NCI-H2029 treated with DMSO at 0.1 percent for 48 hours (cell line): Measurements from ENCODE around the gene GRM7.

Experiments
- DNase-seq: peaks from one replicate; lab custom pipeline; 2025; lab: John Stamatoyannopoulos, UW

Gene GRM7

GRCh38 chr3:7657214-7658112 lies 796.5 kb downstream of the GRM7 start:
- no peak for DNase-seq

- no peak for DNase-seq
Measured at GRCh38 chr3:7658294-7658693, 797.4 kb downstream of the GRM7 start.

GRCh38 chr3:7659079-7659478 lies 798.2 kb downstream of the GRM7 start:
- no peak for DNase-seq

GRCh38 chr3:7663771-7664170 lies 802.9 kb downstream of the GRM7 start:
- no peak for DNase-seq

GRCh38 chr3:7667774-7668173 lies 806.9 kb downstream of the GRM7 start:
- no peak for DNase-seq

- no peak for DNase-seq
Measured at GRCh38 chr3:7669641-7670040, 808.7 kb downstream of the GRM7 start.

- DNase-seq, result no peak
Measured at GRCh38 chr3:7678521-7678920, 817.6 kb downstream of the GRM7 start.

- DNase-seq, result no peak
Measured at GRCh38 chr3:7682822-7683229, 821.9 kb downstream of the GRM7 start.

- DNase-seq, result no peak
Measured at GRCh38 chr3:7683426-7683825, 822.5 kb downstream of the GRM7 start.

GRCh38 chr3:7684182-7684715 lies 823.3 kb downstream of the GRM7 start:
- no peak for DNase-seq

- DNase-seq, result no peak
Measured at GRCh38 chr3:7687428-7688147, 826.7 kb downstream of the GRM7 start.

- no peak for DNase-seq
Measured at GRCh38 chr3:7692866-7693265, 832.0 kb downstream of the GRM7 start.

- DNase-seq, result no peak
Measured at GRCh38 chr3:7693976-7694375, 833.1 kb downstream of the GRM7 start.

GRCh38 chr3:7695049-7695448 lies 834.1 kb downstream of the GRM7 start:
- DNase-seq, result no peak

- DNase-seq, result no peak
Measured at GRCh38 chr3:7696320-7696719, 835.4 kb downstream of the GRM7 start.

- no peak for DNase-seq
Measured at GRCh38 chr3:7697548-7697947, 836.6 kb downstream of the GRM7 start.

- DNase-seq, result no peak
Measured at GRCh38 chr3:7700539-7700938, 839.6 kb downstream of the GRM7 start.

GRCh38 chr3:7700977-7701376 lies 840.1 kb downstream of the GRM7 start:
- no peak for DNase-seq

- no peak for DNase-seq
Measured at GRCh38 chr3:7707187-7707586, 846.3 kb downstream of the GRM7 start.

- no peak for DNase-seq
Measured at GRCh38 chr3:7709376-7710082, 848.6 kb downstream of the GRM7 start.

- no peak for DNase-seq
Measured at GRCh38 chr3:7710284-7710683, 849.4 kb downstream of the GRM7 start.

- no peak for DNase-seq
Measured at GRCh38 chr3:7713724-7714123, 852.8 kb downstream of the GRM7 start.
